Measurements from ENCODE around the gene PAN2.
A peak's percentile ranks its signal among the peaks of the same experiment; 100 is the strongest.
"Not testable (repeated sequence)": the region's sequence is repeated elsewhere in the genome, so short reads cannot be mapped to it uniquely, and the experiment has no call there.

Gene PAN2

GRCh38 chr12:56358836-56359532 is 25.2 kb upstream of the PAN2 start:
- Mint-ChIP-seq H3K36me3 (ENCODE audit: low read depth) (peaks cover 6% of the 10 kb centered on the region), H3K9me3 (no peaks in the 10 kb centered on the region), H3K4me3 (peak overlapping the region; percentile 92), H3K27me3 (no peaks in the 10 kb centered on the region), H3K27ac (peak overlapping the region; percentile 90), H3K4me1 (peaks cover 35% of the 10 kb centered on the region)
- no peak for ATAC-seq
- no peak for DNase-seq

- ATAC-seq: no peak
- Mint-ChIP-seq H3K27ac (no peak overlapping the region), H3K27me3 (no peaks in the 10 kb centered on the region), H3K4me1 (no peaks in the 10 kb centered on the region), H3K36me3 (ENCODE audit: low read depth) (peaks cover 20% of the 10 kb centered on the region), H3K4me3 (no peak overlapping the region), H3K9me3 (no peaks in the 10 kb centered on the region)
- no peak for DNase-seq
Measured at GRCh38 chr12:56351325-56351724, 17.5 kb upstream of the PAN2 start.

GRCh38 chr12:56350662-56351061 is 16.9 kb upstream of the PAN2 start:
- Mint-ChIP-seq H3K27ac (no peak overlapping the region), H3K27me3 (no peaks in the 10 kb centered on the region), H3K4me3 (no peak overlapping the region), H3K36me3 (ENCODE audit: low read depth) (peaks cover 18% of the 10 kb centered on the region), H3K9me3 (no peaks in the 10 kb centered on the region), H3K4me1 (no peaks in the 10 kb centered on the region)
- DNase-seq (no peak), ATAC-seq (no peak)

- no peak for ATAC-seq
- Mint-ChIP-seq H3K9me3 (no peaks in the 10 kb centered on the region), H3K4me1 (no peaks in the 10 kb centered on the region), H3K36me3 (ENCODE audit: low read depth) (peaks cover 17% of the 10 kb centered on the region), H3K27ac (no peak overlapping the region), H3K27me3 (no peaks in the 10 kb centered on the region), H3K4me3 (no peak overlapping the region)
- DNase-seq: no peak
Measured at GRCh38 chr12:56348776-56349175, 15.0 kb upstream of the PAN2 start.

GRCh38 chr12:56347255-56347654 is 13.5 kb upstream of the PAN2 start:
- ATAC-seq, H3K27ac Mint-ChIP-seq, H3K4me1 Mint-ChIP-seq, H3K9me3 Mint-ChIP-seq, H3K27me3 Mint-ChIP-seq, DNase-seq, H3K4me3 Mint-ChIP-seq: not testable (repeated sequence)
- H3K36me3 Mint-ChIP-seq (ENCODE audit: low read depth): peaks cover 23% of the 10 kb centered on the region

- Mint-ChIP-seq H3K4me3 (no peak overlapping the region), H3K36me3 (ENCODE audit: low read depth) (peaks cover 23% of the 10 kb centered on the region), H3K4me1 (no peaks in the 10 kb centered on the region), H3K27me3 (no peaks in the 10 kb centered on the region), H3K27ac (no peak overlapping the region), H3K9me3 (no peaks in the 10 kb centered on the region)
- ATAC-seq (peak; percentile 51), DNase-seq (no peak)
Measured at GRCh38 chr12:56346675-56347074, 12.9 kb upstream of the PAN2 start.

GRCh38 chr12:56342290-56342689 is 8.5 kb upstream of the PAN2 start:
- Mint-ChIP-seq H3K4me1 (peaks cover 31% of the 10 kb centered on the region), H3K36me3 (ENCODE audit: low read depth) (peaks cover 30% of the 10 kb centered on the region)
- DNase-seq, H3K4me3 Mint-ChIP-seq, ATAC-seq, H3K27me3 Mint-ChIP-seq, H3K9me3 Mint-ChIP-seq, H3K27ac Mint-ChIP-seq: not testable (repeated sequence)

- no peak overlapping the region for H3K27ac Mint-ChIP-seq
- no peaks in the 10 kb centered on the region for H3K9me3 Mint-ChIP-seq
- DNase-seq: no peak
- H3K36me3 Mint-ChIP-seq (ENCODE audit: low read depth): peaks cover 25% of the 10 kb centered on the region
- no peaks in the 10 kb centered on the region for H3K27me3 Mint-ChIP-seq
- no peak for ATAC-seq
- no peak overlapping the region for H3K4me3 Mint-ChIP-seq
- peaks cover 38% of the 10 kb centered on the region for H3K4me1 Mint-ChIP-seq
Measured at GRCh38 chr12:56341616-56342015, 7.8 kb upstream of the PAN2 start.

- peaks cover 47% of the 10 kb centered on the region for H3K4me1 Mint-ChIP-seq
Measured at GRCh38 chr12:56339158-56339422, 5.3 kb upstream of the PAN2 start.

GRCh38 chr12:56338308-56339157 is 4.7 kb upstream of the PAN2 start, which contains the start of gene IL23A:
IL23A (plus strand) TSS chr12:56338884; CDS start chr12:56339045, 161 bp downstream.
- DNase-seq (peak; percentile 86), ATAC-seq (peak; percentile 88)
- peaks cover 53% of the 10 kb centered on the region for H3K4me1 Mint-ChIP-seq
- H3K36me3 Mint-ChIP-seq (ENCODE audit: low read depth): peaks cover 27% of the 10 kb centered on the region
- H3K9me3 Mint-ChIP-seq: no peaks in the 10 kb centered on the region
- H3K27ac Mint-ChIP-seq: peak within 1 kb of the TSS; percentile 97
- H3K4me3 Mint-ChIP-seq: peak within 1 kb of the TSS; percentile 90
- H3K27me3 Mint-ChIP-seq: peaks cover 2% of the 10 kb centered on the region

More at GRCh38 chr12:56339158-56339422, 5.3 kb upstream of the PAN2 start:
- DNase-seq (no peak), ATAC-seq (no peak)
- no peaks in the 10 kb centered on the region for H3K27me3 Mint-ChIP-seq
- H3K27ac Mint-ChIP-seq: peak overlapping the region; percentile 97
- peak overlapping the region; percentile 90 for H3K4me3 Mint-ChIP-seq
- H3K36me3 Mint-ChIP-seq (ENCODE audit: low read depth): peaks cover 23% of the 10 kb centered on the region
- H3K9me3 Mint-ChIP-seq: no peaks in the 10 kb centered on the region

GRCh38 chr12:56337753-56338251 is 4.0 kb upstream of the PAN2 start:
- H3K27ac Mint-ChIP-seq: peak overlapping the region; percentile 97
- DNase-seq (peak; percentile 31), ATAC-seq (no peak)
- H3K4me3 Mint-ChIP-seq: peak overlapping the region; percentile 90
- H3K27me3 Mint-ChIP-seq: peaks cover 2% of the 10 kb centered on the region
- H3K9me3 Mint-ChIP-seq: no peaks in the 10 kb centered on the region
- peaks cover 24% of the 10 kb centered on the region for H3K36me3 Mint-ChIP-seq (ENCODE audit: low read depth)
- H3K4me1 Mint-ChIP-seq: peaks cover 60% of the 10 kb centered on the region

GRCh38 chr12:56336361-56337167 is 2.8 kb upstream of the PAN2 start:
- Mint-ChIP-seq H3K36me3 (ENCODE audit: low read depth) (peaks cover 26% of the 10 kb centered on the region), H3K27me3 (peaks cover 2% of the 10 kb centered on the region), H3K9me3 (no peaks in the 10 kb centered on the region), H3K4me3 (no peak overlapping the region), H3K4me1 (peaks cover 67% of the 10 kb centered on the region), H3K27ac (peak overlapping the region; percentile 70)
- DNase-seq (no peak), ATAC-seq (no peak)

- not testable (repeated sequence) for H3K27ac Mint-ChIP-seq, H3K27me3 Mint-ChIP-seq, DNase-seq, H3K4me3 Mint-ChIP-seq, H3K9me3 Mint-ChIP-seq, ATAC-seq
- Mint-ChIP-seq H3K4me1 (peaks cover 66% of the 10 kb centered on the region), H3K36me3 (ENCODE audit: low read depth) (peaks cover 26% of the 10 kb centered on the region)
Measured at GRCh38 chr12:56335527-56335926, 1.7 kb upstream of the PAN2 start.

GRCh38 chr12:56334490-56334793 is 642 bp upstream of the PAN2 start:
- no peaks in the 10 kb centered on the region for H3K9me3 Mint-ChIP-seq
- no peak for DNase-seq
- peak overlapping the region; percentile 100 for H3K27ac Mint-ChIP-seq
- peaks cover 18% of the 10 kb centered on the region for H3K36me3 Mint-ChIP-seq (ENCODE audit: low read depth)
- H3K4me3 Mint-ChIP-seq: peak overlapping the region; percentile 96
- peaks cover 57% of the 10 kb centered on the region for H3K4me1 Mint-ChIP-seq
- no peak for ATAC-seq
- peaks cover 2% of the 10 kb centered on the region for H3K27me3 Mint-ChIP-seq
